Activated T-cell treated with anti-CD3 and anti-CD28 coated beads for 48 hours (primary cell): ENCODE measurements around the gene CISD1.

Experiments
- DNase-seq: peaks from one replicate; pipeline ENCODE4 v3.0.0-alpha.2; 2020; ENCODE audit warnings: low read depth

CISD1 gene

GRCh38 chr10:58311026-58311425 is 42.1 kb downstream of the CISD1 start:
- DNase-seq = no peak

- no peak for DNase-seq
These were observed 47.9 kb downstream of the CISD1 start for GRCh38 chr10:58316874-58317273.

- no peak for DNase-seq
These were observed 49.4 kb downstream of the CISD1 start for GRCh38 chr10:58318346-58318745.

GRCh38 chr10:58319599-58319998 is 50.6 kb downstream of the CISD1 start:
- no peak for DNase-seq

- DNase-seq = no peak
These were observed 51.5 kb downstream of the CISD1 start for GRCh38 chr10:58320351-58321049.

- no peak for DNase-seq
These were observed 53.3 kb downstream of the CISD1 start for GRCh38 chr10:58322072-58322834.

- no peak for DNase-seq
These were observed 53.9 kb downstream of the CISD1 start for GRCh38 chr10:58322835-58323209.

- DNase-seq = no peak
These were observed 58.0 kb downstream of the CISD1 start for GRCh38 chr10:58326967-58327381.

- no peak for DNase-seq
These were observed 59.3 kb downstream of the CISD1 start for GRCh38 chr10:58328233-58328632.

GRCh38 chr10:58330431-58330830 is 61.5 kb downstream of the CISD1 start:
- DNase-seq = no peak

GRCh38 chr10:58331646-58332045 is 62.7 kb downstream of the CISD1 start:
- no peak for DNase-seq

- DNase-seq = peak; percentile 84
These were observed 65.9 kb downstream of the CISD1 start, which contains the start of gene UBE2D1 for GRCh38 chr10:58334817-58335305. Gene UBE2D1, plus strand, starts transcription at chr10:58335006. Its CDS starts 196 bp downstream, at chr10:58335202.

- DNase-seq = no peak
These were observed 66.5 kb downstream of the CISD1 start for GRCh38 chr10:58335306-58336005.

GRCh38 chr10:58336242-58336641 is 67.3 kb downstream of the CISD1 start:
- DNase-seq = no peak
